Upper lobe of left lung (tissue), 4 donors: ENCODE measurements around the gene FHL3.

Source experiments
- CTCF ChIP-seq, 6 experiments: fragments of 450-650 bp in 4 of 6; fragments of 200-600 bp in 2 of 6; sonication (generic) in 2 of 6; IDR thresholded peaks; one replicate each; pipeline ENCODE4 v1.5.1; 2016 to 2019; ENCODE audit warnings: antibody characterized with exemption in 6 of 6
- POLR2A ChIP-seq, 4 donors: fragments of 450-650 bp; IDR thresholded peaks; one replicate each; pipeline ENCODE4 v1.5.1; 2016 to 2017; ENCODE audit warnings: antibody characterized with exemption in 4 of 4, mild to moderate bottlenecking in 2 of 4
- POLR2AphosphoS5 ChIP-seq, 2 donors: sonication (generic); formaldehyde crosslinking; IDR thresholded peaks; one replicate each; pipeline ENCODE4 v1.5.1; 2017; ENCODE audit warnings: antibody characterized with exemption in 2 of 2

DNA sequence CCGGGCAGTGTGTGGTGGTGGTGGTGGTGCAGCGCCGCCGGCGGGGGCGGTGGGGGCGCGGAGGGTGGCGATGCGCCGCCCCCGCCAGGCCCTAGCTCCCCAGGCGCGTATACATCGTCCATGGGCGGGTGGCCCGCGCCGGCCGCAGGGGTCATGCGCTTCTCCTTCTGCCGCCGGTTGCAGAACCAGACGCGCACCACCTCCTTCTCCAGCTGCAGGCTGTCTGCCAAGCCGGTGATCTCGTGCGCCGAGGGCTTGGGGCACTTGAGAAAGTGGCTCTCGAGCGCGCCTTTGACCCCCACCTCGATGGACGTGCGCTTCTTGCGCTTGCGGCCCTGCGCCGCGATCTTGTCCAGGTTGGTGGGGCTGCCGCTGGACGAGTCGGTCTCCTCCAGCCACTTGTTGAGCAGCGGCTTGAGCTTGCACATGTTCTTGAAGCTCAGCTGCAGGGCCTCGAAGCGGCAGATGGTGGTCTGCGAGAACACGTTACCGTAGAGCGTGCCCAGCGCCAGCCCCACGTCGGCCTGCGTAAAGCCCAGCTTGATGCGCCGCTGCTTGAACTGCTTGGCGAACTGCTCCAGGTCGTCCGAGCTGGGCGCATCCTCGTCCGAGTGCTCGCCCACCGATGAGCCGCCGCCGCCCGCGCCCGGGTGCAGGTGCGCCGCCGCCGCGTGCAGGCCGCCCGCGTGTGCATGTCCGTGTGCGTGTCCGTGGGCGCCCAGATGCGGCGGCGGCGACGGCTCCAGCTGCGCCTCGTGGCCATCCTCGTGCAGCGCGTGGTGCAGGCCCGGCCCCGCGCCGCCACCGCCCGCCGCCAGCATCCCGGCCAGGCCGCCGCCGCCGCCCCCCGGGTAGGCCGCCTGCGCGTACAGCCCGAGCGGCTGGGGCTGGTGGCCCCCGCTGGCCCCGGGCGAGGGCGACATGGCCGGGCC is 40.4 kb upstream of the FHL3 start:
- TF ChIP-seq CTCF (IDR thresholded peaks at IDR 0.05) (no peak), POLR2A (IDR thresholded peaks at IDR 0.05) (no peak), POLR2AphosphoS5 (IDR thresholded peaks at IDR 0.05) (no peak)
